Neural progenitor cell (in vitro differentiated cells): ENCODE results near the gene GJA10. TPM values are rescaled to one million over a fixed set of nuclear protein-coding genes. Genes with fewer than 3 reads are reported as not detected.
A peak's percentile ranks its signal among the peaks of the same experiment; 100 is the strongest.

ENCODE experiments used
- DNase-seq: peaks from one replicate; pipeline ENCODE4 v3.0.0-alpha.2; 2016; ENCODE audit warnings: low spot score
- H2AFZ ChIP-seq: fragments of 200-600 bp; sonication (generic); replicated peaks from 2 replicates; pipeline ENCODE4 v1.6.1; 2016; ENCODE audit warnings: antibody characterized with exemption
- H3F3A ChIP-seq: fragments of 200-600 bp; sonication (generic); 2 replicates; pipeline ENCODE4 v1.6.1; 2016; ENCODE audit warnings: antibody characterized with exemption, low read depth
- H3K27ac ChIP-seq: fragments of 200-600 bp; sonication (generic); 2 replicates; pipeline ENCODE4 v1.5.1; 2016; ENCODE audit warnings: mild to moderate bottlenecking
- H3K27me3 ChIP-seq: fragments of 200-600 bp; sonication (generic); 2 replicates; pipeline ENCODE4 v1.6.1; 2016; ENCODE audit warnings: mild to moderate bottlenecking, moderate library complexity
- H3K36me3 ChIP-seq: fragments of 200-600 bp; sonication (generic); 2 replicates; pipeline ENCODE4 v1.5.1; 2016
- H3K4me1 ChIP-seq: fragments of 200-600 bp; sonication (generic); 2 replicates; pipeline ENCODE4 v1.6.1; 2016; ENCODE audit warnings: mixed run types
- H3K4me2 ChIP-seq: fragments of 200-600 bp; sonication (generic); 2 replicates; pipeline ENCODE4 v1.6.1; 2016
- H3K4me3 ChIP-seq: fragments of 200-600 bp; sonication (generic); 2 replicates; pipeline ENCODE4 v1.5.1; 2016
- H3K79me2 ChIP-seq: fragments of 200-600 bp; sonication (generic); 2 replicates; pipeline ENCODE4 v1.6.1; 2016; ENCODE audit warnings: low read depth
- H3K9ac ChIP-seq: fragments of 200-600 bp; sonication (generic); 2 replicates; pipeline ENCODE4 v1.6.1; 2016
- H3K9me3 ChIP-seq: fragments of 200-600 bp; sonication (generic); 2 replicates; pipeline ENCODE4 v1.5.1; 2016; ENCODE audit warnings: low read depth
- H4K20me1 ChIP-seq: fragments of 200-600 bp; sonication (generic); 2 replicates; pipeline ENCODE4 v1.6.1; 2016; ENCODE audit warnings: low read depth
- H3K27ac Mint-ChIP-seq: 3 replicates; pipeline ENCODE4 v1.8.0; 2021; ENCODE audit warnings: mixed read lengths
- H3K27me3 Mint-ChIP-seq: 2 replicates; pipeline ENCODE4 v1.8.0; 2022; ENCODE audit warnings: low read depth, mild to moderate bottlenecking, inconsistent platforms, moderate library complexity, mixed read lengths; ENCODE audit not compliant: insufficient read depth
- H3K36me3 Mint-ChIP-seq: 3 replicates; pipeline ENCODE4 v1.8.0; 2021; ENCODE audit warnings: mixed read lengths
- H3K4me1 Mint-ChIP-seq: 3 replicates; pipeline ENCODE4 v1.8.0; 2021; ENCODE audit warnings: mixed read lengths
- H3K4me3 Mint-ChIP-seq: 3 replicates; pipeline ENCODE4 v1.8.0; 2021; ENCODE audit warnings: mild to moderate bottlenecking, moderate library complexity, mixed read lengths
- H3K9me3 Mint-ChIP-seq: 3 replicates; pipeline ENCODE4 v1.8.0; 2020; ENCODE audit warnings: mixed read lengths
- EZH2 ChIP-seq: fragments of 200-600 bp; sonication (generic); IDR thresholded peaks from 2 replicates; pipeline ENCODE4 v1.6.1; 2017; ENCODE audit warnings: antibody characterized with exemption, mild to moderate bottlenecking, moderate library complexity
- EZH2phosphoT487 ChIP-seq: fragments of 200-600 bp; sonication (generic); IDR thresholded peaks from 2 replicates; pipeline ENCODE4 v1.6.1; 2017; ENCODE audit warnings: antibody characterized with exemption
- total RNA-seq: library from RNA; depleted of rRNA; stranded (reverse); fragments of >200 nt; gene quantifications from 2 replicates; pipeline ENCODE4 v1.2.3, GENCODE V29; 2015; ENCODE audit warnings: low replicate concordance
- TF ChIP-seq, protein P1 (sequence below): fragments of 200-600 bp; sonication (generic); IDR thresholded peaks from 2 replicates; pipeline ENCODE4 v1.5.1; 2017; ENCODE audit warnings: antibody characterized with exemption, mild to moderate bottlenecking

The GJA10 gene
- total RNA-seq, 1 donor from 2014 or later, result not detected

DNA sequence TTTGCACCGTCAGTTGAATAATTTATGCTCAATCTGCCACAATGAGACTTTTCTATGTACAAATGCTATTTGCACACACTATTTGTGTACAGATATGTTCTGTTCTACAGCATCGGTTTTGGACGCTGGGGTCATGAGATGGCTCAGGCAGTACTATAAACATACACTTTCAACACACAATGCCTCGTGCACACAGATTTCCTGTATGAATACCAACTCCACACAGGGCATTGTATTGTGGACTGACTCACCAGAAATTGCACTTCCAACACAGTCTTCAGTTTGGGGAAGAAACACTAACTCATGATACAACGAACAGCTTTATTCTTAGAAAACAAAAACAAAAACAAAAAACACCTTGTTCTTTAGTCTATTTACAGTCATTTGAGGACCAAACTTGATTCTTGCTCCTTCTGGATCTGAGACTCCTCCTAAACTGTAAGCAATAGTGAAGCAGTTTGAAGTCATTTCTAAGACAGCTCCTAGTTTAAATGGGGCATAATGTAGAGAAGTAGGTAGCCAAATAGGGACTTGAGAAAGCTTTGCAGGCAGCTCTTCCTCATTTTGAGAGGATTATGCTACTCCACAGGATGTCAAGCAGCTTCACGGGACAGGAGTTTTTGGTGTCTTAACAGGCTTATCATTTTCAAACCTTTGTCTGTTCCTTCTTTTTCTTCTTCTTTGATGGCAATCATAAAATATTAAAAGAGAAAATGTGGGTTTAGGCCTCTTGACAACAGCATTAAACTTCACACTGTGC lies 33.7 kb downstream of the GJA10 start:
- DNase-seq, result peak; percentile 54
- peaks cover 22% of the 10 kb centered on the region for H3K36me3 Mint-ChIP-seq
- H3K27me3 ChIP-seq, result no peaks in the 10 kb centered on the region
- H3K4me2 ChIP-seq, result peak overlapping the region; percentile 30
- H4K20me1 ChIP-seq, result no peaks in the 10 kb centered on the region
- H3K4me1 ChIP-seq, result peaks cover 38% of the 10 kb centered on the region
- H3F3A ChIP-seq, result peaks cover 27% of the 10 kb centered on the region
- no peak overlapping the region for H2AFZ ChIP-seq
- no peak overlapping the region for H3K4me3 ChIP-seq
- H3K4me3 Mint-ChIP-seq, result no peak overlapping the region
- peaks cover 8% of the 10 kb centered on the region for H3K9me3 Mint-ChIP-seq
- H3K9me3 ChIP-seq, result no peaks in the 10 kb centered on the region
- H3K4me1 Mint-ChIP-seq, result peaks cover 52% of the 10 kb centered on the region
- H3K79me2 ChIP-seq, result no peaks in the 10 kb centered on the region
- H3K27ac Mint-ChIP-seq, result peak overlapping the region; percentile 76
- H3K27me3 Mint-ChIP-seq, result peaks cover 7% of the 10 kb centered on the region
- no peak overlapping the region for H3K9ac ChIP-seq
- no peaks in the 10 kb centered on the region for H3K36me3 ChIP-seq
- peak overlapping the region; percentile 7 for H3K27ac ChIP-seq
- TF ChIP-seq EZH2 (no peak), EZH2phosphoT487 (no peak)
- TF ChIP-seq, protein P1, sequence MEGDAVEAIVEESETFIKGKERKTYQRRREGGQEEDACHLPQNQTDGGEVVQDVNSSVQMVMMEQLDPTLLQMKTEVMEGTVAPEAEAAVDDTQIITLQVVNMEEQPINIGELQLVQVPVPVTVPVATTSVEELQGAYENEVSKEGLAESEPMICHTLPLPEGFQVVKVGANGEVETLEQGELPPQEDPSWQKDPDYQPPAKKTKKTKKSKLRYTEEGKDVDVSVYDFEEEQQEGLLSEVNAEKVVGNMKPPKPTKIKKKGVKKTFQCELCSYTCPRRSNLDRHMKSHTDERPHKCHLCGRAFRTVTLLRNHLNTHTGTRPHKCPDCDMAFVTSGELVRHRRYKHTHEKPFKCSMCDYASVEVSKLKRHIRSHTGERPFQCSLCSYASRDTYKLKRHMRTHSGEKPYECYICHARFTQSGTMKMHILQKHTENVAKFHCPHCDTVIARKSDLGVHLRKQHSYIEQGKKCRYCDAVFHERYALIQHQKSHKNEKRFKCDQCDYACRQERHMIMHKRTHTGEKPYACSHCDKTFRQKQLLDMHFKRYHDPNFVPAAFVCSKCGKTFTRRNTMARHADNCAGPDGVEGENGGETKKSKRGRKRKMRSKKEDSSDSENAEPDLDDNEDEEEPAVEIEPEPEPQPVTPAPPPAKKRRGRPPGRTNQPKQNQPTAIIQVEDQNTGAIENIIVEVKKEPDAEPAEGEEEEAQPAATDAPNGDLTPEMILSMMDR, result no peak

GRCh38 chr6:89928604-89929003 lies 34.3 kb downstream of the GJA10 start:
- H3K79me2 ChIP-seq, result no peaks in the 10 kb centered on the region
- H3K9ac ChIP-seq, result no peak overlapping the region
- Mint-ChIP-seq H3K4me3 (peak overlapping the region; percentile 3), H3K27me3 (peaks cover 7% of the 10 kb centered on the region), H3K4me1 (peaks cover 49% of the 10 kb centered on the region), H3K36me3 (peaks cover 27% of the 10 kb centered on the region), H3K9me3 (peaks cover 8% of the 10 kb centered on the region), H3K27ac (peak overlapping the region; percentile 76)
- no peak overlapping the region for H2AFZ ChIP-seq
- H3K4me2 ChIP-seq, result peak overlapping the region; percentile 30
- no peak for TF ChIP-seq EZH2
- no peak for TF ChIP-seq EZH2phosphoT487
- TF ChIP-seq, protein P1, result no peak
- H3F3A ChIP-seq, result peaks cover 27% of the 10 kb centered on the region
- H3K27ac ChIP-seq, result peak overlapping the region; percentile 7
- H3K9me3 ChIP-seq, result no peaks in the 10 kb centered on the region
- no peak overlapping the region for H3K4me3 ChIP-seq
- H3K27me3 ChIP-seq, result no peaks in the 10 kb centered on the region
- H4K20me1 ChIP-seq, result no peaks in the 10 kb centered on the region
- no peaks in the 10 kb centered on the region for H3K36me3 ChIP-seq
- peaks cover 38% of the 10 kb centered on the region for H3K4me1 ChIP-seq
- no peak for DNase-seq

- no peak overlapping the region for H3K4me3 ChIP-seq
- no peak overlapping the region for H2AFZ ChIP-seq
- Mint-ChIP-seq H3K9me3 (peaks cover 2% of the 10 kb centered on the region), H3K27me3 (peaks cover 3% of the 10 kb centered on the region), H3K36me3 (peaks cover 27% of the 10 kb centered on the region), H3K4me3 (no peak overlapping the region), H3K4me1 (peaks cover 52% of the 10 kb centered on the region), H3K27ac (no peak overlapping the region)
- no peaks in the 10 kb centered on the region for H4K20me1 ChIP-seq
- H3K27ac ChIP-seq, result no peak overlapping the region
- H3K36me3 ChIP-seq, result no peaks in the 10 kb centered on the region
- H3K4me1 ChIP-seq, result peaks cover 38% of the 10 kb centered on the region
- peaks cover 27% of the 10 kb centered on the region for H3F3A ChIP-seq
- H3K9ac ChIP-seq, result no peak overlapping the region
- no peaks in the 10 kb centered on the region for H3K9me3 ChIP-seq
- DNase-seq, result no peak
- no peaks in the 10 kb centered on the region for H3K27me3 ChIP-seq
- no peaks in the 10 kb centered on the region for H3K79me2 ChIP-seq
- TF ChIP-seq, protein P1, result no peak
- no peak for TF ChIP-seq EZH2
- no peak for TF ChIP-seq EZH2phosphoT487
- no peak overlapping the region for H3K4me2 ChIP-seq
These were observed 36.5 kb downstream of the GJA10 start for GRCh38 chr6:89930789-89931188.
